Calu3 (cell line): ENCODE results near the gene PTPRZ1. TPM values are rescaled to one million over a fixed set of nuclear protein-coding genes. Genes with fewer than 3 reads are reported as not detected.

ENCODE experiments used
- BruUV-seq: library from RNA; stranded (reverse); fragments of 400-500 nt; replicated peaks from 2 replicates; lab custom pipeline; 2021; lab: Mats Ljungman, UMichigan
- CTCF ChIA-PET: fragments of 300-600 bp; sonication (Branson Sonifier 250); formaldehyde crosslinking; loops from one replicate; lab custom pipeline; 2022; ENCODE audit warnings: antibody characterized with exemption; lab: Charles Lee
- DNase-seq: peaks from one replicate; pipeline ENCODE4 v3.0.0; 2022
- H3K27ac Mint-ChIP-seq: one replicate; pipeline ENCODE4 v1.8.0; 2022; ENCODE audit warnings: mixed read lengths; ENCODE audit not compliant: unreplicated experiment
- H3K27me3 Mint-ChIP-seq: one replicate; pipeline ENCODE4 v1.8.0; 2022; ENCODE audit warnings: mixed read lengths; ENCODE audit not compliant: unreplicated experiment
- H3K36me3 Mint-ChIP-seq: one replicate; pipeline ENCODE4 v1.8.0; 2022; ENCODE audit warnings: mild to moderate bottlenecking, moderate library complexity, mixed read lengths; ENCODE audit not compliant: insufficient read depth, unreplicated experiment
- H3K4me1 Mint-ChIP-seq: one replicate; pipeline ENCODE4 v1.8.0; 2022; ENCODE audit warnings: mild to moderate bottlenecking, low read depth, mixed read lengths; ENCODE audit not compliant: unreplicated experiment
- H3K4me3 Mint-ChIP-seq: one replicate; pipeline ENCODE4 v1.8.0; 2022; ENCODE audit warnings: mild to moderate bottlenecking, low read depth, moderate library complexity, mixed read lengths; ENCODE audit not compliant: unreplicated experiment
- H3K9me3 Mint-ChIP-seq: one replicate; pipeline ENCODE4 v1.8.0; 2022; ENCODE audit warnings: low read depth, mixed read lengths; ENCODE audit not compliant: unreplicated experiment
- intact Hi-C: fragments of 100-400 bp; cut with micrococcal nuclease; formaldehyde crosslinking; loops from one replicate; pipeline ENCODE4 v1.10.0; 2022; ENCODE audit not compliant: unreplicated experiment
- total RNA-seq: library from RNA; stranded (reverse); gene quantifications from 2 replicates; pipeline ENCODE4 v1.2.3, GENCODE V29; 2022
- TF ChIP-seq, protein P1 (sequence below): fragments of 200-600 bp; IDR thresholded peaks from one replicate; pipeline ENCODE4 v1.8.0; 2022; ENCODE audit warnings: antibody characterized with exemption; ENCODE audit not compliant: unreplicated experiment

Gene PTPRZ1
- total RNA-seq, 1 experiment from 2014 or later: 4.9 TPM

DNA sequence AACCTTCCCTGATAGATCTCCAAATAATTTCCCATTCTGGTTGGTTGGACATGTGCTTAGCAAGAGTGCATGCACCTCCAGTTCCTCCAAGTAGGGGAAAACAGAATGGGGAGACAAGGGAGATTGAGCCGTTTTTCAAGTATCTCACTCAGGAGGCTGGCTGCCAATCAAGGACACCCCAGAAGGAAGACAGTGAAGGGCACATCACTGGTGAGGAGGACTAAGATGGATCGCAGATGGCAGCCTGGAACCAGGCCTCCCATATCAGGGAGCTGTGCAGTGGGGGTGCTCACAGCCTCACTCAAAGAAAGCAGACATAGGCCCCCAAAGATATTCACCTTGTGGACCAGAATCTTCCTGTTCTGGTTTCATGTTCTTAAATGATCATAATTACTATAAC, 31.2 kb downstream of the PTPRZ1 start:
- no TSS peak for BruUV-seq
- intact Hi-C loops: no loop called here
- H3K9me3 Mint-ChIP-seq: no peaks in the 10 kb centered on the region
- H3K36me3 Mint-ChIP-seq: no peaks in the 10 kb centered on the region
- CTCF ChIA-PET: no interaction called here
- no peak overlapping the region for H3K27ac Mint-ChIP-seq
- H3K4me1 Mint-ChIP-seq: no peaks in the 10 kb centered on the region
- TF ChIP-seq, protein P1, sequence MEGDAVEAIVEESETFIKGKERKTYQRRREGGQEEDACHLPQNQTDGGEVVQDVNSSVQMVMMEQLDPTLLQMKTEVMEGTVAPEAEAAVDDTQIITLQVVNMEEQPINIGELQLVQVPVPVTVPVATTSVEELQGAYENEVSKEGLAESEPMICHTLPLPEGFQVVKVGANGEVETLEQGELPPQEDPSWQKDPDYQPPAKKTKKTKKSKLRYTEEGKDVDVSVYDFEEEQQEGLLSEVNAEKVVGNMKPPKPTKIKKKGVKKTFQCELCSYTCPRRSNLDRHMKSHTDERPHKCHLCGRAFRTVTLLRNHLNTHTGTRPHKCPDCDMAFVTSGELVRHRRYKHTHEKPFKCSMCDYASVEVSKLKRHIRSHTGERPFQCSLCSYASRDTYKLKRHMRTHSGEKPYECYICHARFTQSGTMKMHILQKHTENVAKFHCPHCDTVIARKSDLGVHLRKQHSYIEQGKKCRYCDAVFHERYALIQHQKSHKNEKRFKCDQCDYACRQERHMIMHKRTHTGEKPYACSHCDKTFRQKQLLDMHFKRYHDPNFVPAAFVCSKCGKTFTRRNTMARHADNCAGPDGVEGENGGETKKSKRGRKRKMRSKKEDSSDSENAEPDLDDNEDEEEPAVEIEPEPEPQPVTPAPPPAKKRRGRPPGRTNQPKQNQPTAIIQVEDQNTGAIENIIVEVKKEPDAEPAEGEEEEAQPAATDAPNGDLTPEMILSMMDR: no peak
- no peak overlapping the region for H3K4me3 Mint-ChIP-seq
- no peak for DNase-seq
- H3K27me3 Mint-ChIP-seq: no peaks in the 10 kb centered on the region

DNA sequence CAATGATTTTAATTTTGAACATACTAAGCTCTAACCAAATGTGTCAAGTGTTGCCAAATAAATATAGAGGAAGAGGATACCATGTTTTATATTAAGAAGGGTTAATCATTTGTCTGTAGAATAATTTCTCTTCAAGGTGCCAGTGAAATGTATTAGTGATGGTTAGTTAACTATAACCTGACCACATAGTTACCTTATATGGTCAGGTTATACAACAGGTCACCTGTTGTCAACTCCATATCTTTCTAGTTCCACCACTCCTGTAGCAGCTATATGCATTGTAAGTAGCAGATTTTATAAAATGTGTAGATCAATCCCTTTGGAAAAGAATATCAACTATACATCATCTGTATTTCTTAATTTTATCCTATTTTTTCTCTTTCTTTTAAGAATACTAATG, 35.1 kb downstream of the PTPRZ1 start:
- H3K27me3 Mint-ChIP-seq: no peaks in the 10 kb centered on the region
- intact Hi-C loops: no loop called here
- CTCF ChIA-PET: no interaction called here
- H3K36me3 Mint-ChIP-seq: no peaks in the 10 kb centered on the region
- TF ChIP-seq, protein P1: no peak
- H3K27ac Mint-ChIP-seq: no peak overlapping the region
- no TSS peak for BruUV-seq
- no peaks in the 10 kb centered on the region for H3K4me1 Mint-ChIP-seq
- DNase-seq: no peak
- no peak overlapping the region for H3K4me3 Mint-ChIP-seq
- no peaks in the 10 kb centered on the region for H3K9me3 Mint-ChIP-seq

DNA sequence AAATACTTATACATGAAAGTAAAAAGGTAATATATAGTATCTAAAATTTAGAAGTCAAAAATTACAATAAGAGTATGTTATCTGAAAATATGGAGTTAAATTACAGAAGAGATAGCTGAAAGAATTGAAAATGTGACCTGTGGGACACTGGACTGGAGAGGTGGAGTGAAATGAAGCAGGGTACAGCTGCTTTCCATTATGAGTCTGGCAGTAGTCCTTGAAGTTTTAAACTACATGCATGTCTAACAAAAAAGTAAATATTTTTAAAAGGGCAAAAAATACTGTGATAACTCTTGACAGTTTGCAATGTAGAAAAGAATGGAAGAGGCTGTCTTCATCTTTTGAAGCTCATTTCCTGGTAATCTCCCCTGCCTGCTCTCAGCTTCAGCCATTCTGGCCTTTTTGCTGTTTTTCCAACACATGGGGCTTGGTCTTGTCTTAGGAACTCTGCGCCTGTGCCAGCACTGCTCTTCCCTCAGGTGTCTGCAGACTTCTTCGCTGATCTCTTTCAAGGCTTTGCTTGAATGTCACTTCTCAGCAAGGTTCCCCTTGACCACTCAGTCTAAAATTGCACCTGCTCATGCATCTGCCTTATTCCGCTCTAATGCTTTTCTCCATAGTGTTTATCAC, 36.9 kb downstream of the PTPRZ1 start:
- no peak overlapping the region for H3K4me3 Mint-ChIP-seq
- intact Hi-C loops: no loop called here
- DNase-seq: no peak
- H3K27me3 Mint-ChIP-seq: no peaks in the 10 kb centered on the region
- no TSS peak for BruUV-seq
- no peaks in the 10 kb centered on the region for H3K4me1 Mint-ChIP-seq
- no peaks in the 10 kb centered on the region for H3K36me3 Mint-ChIP-seq
- no peak overlapping the region for H3K27ac Mint-ChIP-seq
- H3K9me3 Mint-ChIP-seq: no peaks in the 10 kb centered on the region
- CTCF ChIA-PET: interaction anchor here (0.5 kb wide), 1 partner anchor 18 kb away, joined by 3 read pairs; no protein-coding TSS in a partner anchor
- TF ChIP-seq, protein P1: no peak

DNA sequence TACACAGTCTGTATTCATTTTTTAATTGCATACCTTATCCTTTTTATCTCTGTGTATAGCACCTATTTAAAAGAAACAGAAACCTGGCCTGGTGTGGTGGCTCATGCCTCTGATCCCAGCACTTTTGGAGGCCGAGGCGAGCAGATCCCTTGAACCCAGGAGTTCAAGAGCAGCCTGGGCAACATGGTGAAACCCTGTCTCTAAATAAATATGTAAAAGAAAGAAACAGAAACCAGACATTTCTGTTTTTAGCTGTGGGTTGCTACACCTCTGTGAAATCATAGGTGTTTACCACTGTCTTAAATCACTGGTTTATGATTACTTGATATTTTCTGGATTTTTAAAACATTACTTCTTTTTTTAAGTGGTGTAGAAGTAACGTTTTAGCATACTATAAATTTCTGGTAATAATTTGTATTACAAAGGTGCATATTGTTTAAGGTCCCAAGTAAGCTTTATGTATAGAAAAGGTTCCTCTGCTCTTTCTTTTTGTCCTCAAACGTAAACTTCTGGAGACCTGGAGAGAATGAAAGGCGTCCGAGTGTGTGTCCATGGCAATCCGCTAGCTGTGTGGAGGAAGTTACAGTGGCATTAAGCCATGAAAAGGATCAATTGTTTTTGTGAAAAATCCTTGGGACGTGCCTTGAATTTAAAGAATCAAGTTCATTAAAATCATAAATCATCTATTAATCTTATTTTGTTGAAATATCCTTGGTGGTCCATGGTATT, 41.1 kb downstream of the PTPRZ1 start:
- Mint-ChIP-seq H3K27ac (no peak overlapping the region), H3K36me3 (no peaks in the 10 kb centered on the region), H3K4me3 (no peak overlapping the region), H3K27me3 (no peaks in the 10 kb centered on the region), H3K4me1 (no peaks in the 10 kb centered on the region), H3K9me3 (no peaks in the 10 kb centered on the region)
- intact Hi-C loops: no loop called here
- no peak for DNase-seq
- no TSS peak for BruUV-seq
- CTCF ChIA-PET: no interaction called here
- TF ChIP-seq, protein P1: no peak
